ENCODE measurements around the gene LMO7. TPM values are rescaled to one million over a fixed set of nuclear protein-coding genes. Genes with fewer than 3 reads are reported as not detected.

Gene LMO7
- total and polyA plus RNA-seq, 4 donors: 17.5 to 69.6 (median 38.2) TPM

GRCh38 chr13:75763512-75763911 is 127.4 kb downstream of the LMO7 start:
- WGBS: 29% methylated on average over 3 of the region's 3 CpGs
- TF ChIP-seq JUND (IDR thresholded peaks at IDR 0.05) (no peak), HNF4A (conservative IDR thresholded peaks at IDR 0.05) (peak in 1 of 2 donors; percentile 13), CTCF (IDR thresholded peaks at IDR 0.05; ENCODE audit: low read depth, low read length, missing input control) (no peak), YY1 (IDR thresholded peaks at IDR 0.05) (no peak), FOXA2 (IDR thresholded peaks at IDR 0.05) (no peak), GABPA (IDR thresholded peaks at IDR 0.05 in 1 of 2, conservative IDR thresholded peaks at IDR 0.05 in 1 of 2) (no peak), ATF3 (IDR thresholded peaks at IDR 0.05) (no peak), RXRA (IDR thresholded peaks at IDR 0.05) (no peak)
- DNase-seq (ENCODE audit: low spot score): no peak
- H3K27me3 ChIP-seq (ENCODE audit: control insufficient read depth in 4 of 4, insufficient read depth in 4 of 4, low read length in 3 of 4): no peaks in the 10 kb centered on the region
- peaks cover 8 to 47% (median 22%) of the 10 kb centered on the region in 4 donors for H3K4me1 ChIP-seq (ENCODE audit: control insufficient read depth in 4 of 4, insufficient read depth in 4 of 4, low read length in 3 of 4)
- no peak overlapping the region for H3K9ac ChIP-seq (ENCODE audit: low read depth in 1 of 2, low read length in 2 of 2)
- H3K27ac ChIP-seq (ENCODE audit: low read depth in 1 of 2, low read length in 2 of 2): peak overlapping the region; percentile 82 to 84
- H3K9me3 ChIP-seq (ENCODE audit: control insufficient read depth in 4 of 4, low read length in 3 of 4): no peaks in the 10 kb centered on the region
- no peaks in the 10 kb centered on the region for H3K36me3 ChIP-seq (ENCODE audit: control insufficient read depth in 4 of 4, insufficient read depth in 3 of 4, low read depth in 1 of 4, low read length in 3 of 4)
- H3K4me3 ChIP-seq (ENCODE audit: low read depth in 1 of 3, low read length in 3 of 3): peak overlapping the region; percentile 55 to 86 (median 73)

- Histone ChIP-seq H3K27me3 (ENCODE audit: control insufficient read depth in 4 of 4, insufficient read depth in 4 of 4, low read length in 3 of 4) (no peaks in the 10 kb centered on the region), H3K9me3 (ENCODE audit: control insufficient read depth in 4 of 4, low read length in 3 of 4) (no peaks in the 10 kb centered on the region), H3K9ac (ENCODE audit: low read depth in 1 of 2, low read length in 2 of 2) (no peak overlapping the region), H3K27ac (ENCODE audit: low read depth in 1 of 2, low read length in 2 of 2) (peak overlapping the region in 1 of 2 donors; percentile 9), H3K36me3 (ENCODE audit: control insufficient read depth in 4 of 4, insufficient read depth in 3 of 4, low read depth in 1 of 4, low read length in 3 of 4) (no peaks in the 10 kb centered on the region), H3K4me3 (ENCODE audit: low read depth in 1 of 3, low read length in 3 of 3) (no peak overlapping the region), H3K4me1 (ENCODE audit: control insufficient read depth in 4 of 4, insufficient read depth in 4 of 4, low read length in 3 of 4) (peaks cover 8 to 46% (median 22%) of the 10 kb centered on the region in 4 donors)
- DNase-seq (ENCODE audit: low spot score): no peak
- TF ChIP-seq FOXA1 (IDR thresholded peaks at IDR 0.05) (no peak), YY1 (IDR thresholded peaks at IDR 0.05) (peak; percentile 32), REST (IDR thresholded peaks at IDR 0.05) (peak; percentile 31), CTCF (IDR thresholded peaks at IDR 0.05; ENCODE audit: low read depth, low read length, missing input control) (no peak)
- 51% methylated on average over 2 of the region's 2 CpGs for WGBS
Observed at GRCh38 chr13:75764251-75764925, 128.3 kb downstream of the LMO7 start.
